ENCODE measurements around the gene SPAG7.

Gene SPAG7

DNA sequence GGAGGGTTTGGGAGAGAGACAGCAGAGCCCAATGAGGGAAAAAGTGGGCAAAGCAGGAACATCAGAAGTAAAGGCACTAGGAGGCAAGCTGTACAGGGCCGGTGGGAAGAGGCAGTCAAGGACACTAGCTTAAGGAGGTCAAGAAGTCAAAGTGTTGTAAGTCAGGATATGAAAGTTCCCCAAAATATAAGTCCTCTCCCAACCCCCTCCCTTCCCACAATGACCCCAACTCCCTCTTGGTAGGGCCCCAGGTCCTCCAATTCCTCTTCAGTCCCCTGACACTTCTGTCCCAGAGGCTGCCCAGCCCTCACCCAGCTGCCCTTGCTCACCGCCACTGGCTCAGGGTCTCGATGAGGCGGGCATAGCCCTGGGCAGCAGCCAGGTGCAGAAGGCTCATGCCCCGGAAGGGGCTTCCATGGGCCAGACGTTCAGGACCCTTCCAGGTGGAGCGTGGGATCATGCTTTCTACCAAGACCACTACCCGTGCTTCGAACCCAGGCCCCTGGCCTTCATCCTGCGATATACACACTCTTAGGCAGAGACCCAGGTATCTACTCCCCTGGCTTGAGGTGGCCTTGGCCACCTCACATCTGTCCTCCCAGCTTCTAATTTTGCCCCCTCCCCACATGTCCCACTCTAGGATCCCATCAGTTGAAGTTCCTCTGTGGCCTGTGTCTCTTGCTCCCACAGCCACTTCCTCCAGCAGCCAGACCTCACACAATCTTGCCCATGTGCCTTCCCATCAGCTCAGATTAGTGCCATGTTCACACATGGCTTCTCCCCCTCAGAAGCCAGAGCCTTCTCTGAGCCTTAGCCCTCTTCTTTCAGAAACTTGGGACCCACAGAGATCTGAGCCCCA lies 5.9 kb upstream of the SPAG7 start:
- no peak for DNase-seq

DNA sequence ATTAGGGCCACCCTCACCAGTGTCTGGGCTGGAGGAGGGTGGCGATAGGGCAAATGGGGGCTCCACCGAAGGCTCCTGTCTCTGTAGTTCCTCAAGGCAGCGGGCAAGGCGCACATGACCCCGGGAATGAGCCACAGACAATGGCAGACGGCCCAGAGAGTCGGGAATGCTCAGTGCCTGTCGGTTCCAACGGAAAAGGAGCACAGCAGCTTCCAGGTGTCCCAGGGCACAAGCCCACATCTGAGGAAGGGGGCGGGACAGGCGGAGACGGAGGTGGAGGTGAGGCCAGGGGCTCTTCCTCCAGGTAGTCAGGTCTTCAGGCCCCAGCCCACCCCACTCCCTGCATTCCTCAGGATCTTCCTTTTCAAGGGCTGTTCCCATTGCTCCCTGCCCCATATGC lies 5.1 kb upstream of the SPAG7 start:
- no peak for DNase-seq

DNA sequence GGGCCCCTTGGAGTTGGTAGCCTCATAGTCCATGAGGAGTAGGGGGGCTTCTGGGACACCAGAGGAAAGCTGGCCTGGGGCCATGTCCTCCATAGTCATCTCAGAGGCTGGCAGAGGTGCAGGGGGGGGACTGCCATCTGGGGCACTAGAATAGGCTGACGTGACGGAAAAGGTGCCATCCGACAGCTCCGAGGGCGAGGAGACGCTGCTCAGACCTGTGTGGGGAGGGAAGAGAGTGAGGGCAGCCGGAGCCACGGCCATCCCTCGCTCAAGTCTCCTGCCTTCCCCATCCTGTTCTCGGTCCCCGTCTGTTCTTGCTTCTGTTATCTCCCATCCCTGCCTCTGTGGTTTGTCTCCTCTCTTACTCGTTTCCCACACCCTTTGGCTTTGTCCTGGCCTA lies 4.7 kb upstream of the SPAG7 start:
- DNase-seq: no peak

DNA sequence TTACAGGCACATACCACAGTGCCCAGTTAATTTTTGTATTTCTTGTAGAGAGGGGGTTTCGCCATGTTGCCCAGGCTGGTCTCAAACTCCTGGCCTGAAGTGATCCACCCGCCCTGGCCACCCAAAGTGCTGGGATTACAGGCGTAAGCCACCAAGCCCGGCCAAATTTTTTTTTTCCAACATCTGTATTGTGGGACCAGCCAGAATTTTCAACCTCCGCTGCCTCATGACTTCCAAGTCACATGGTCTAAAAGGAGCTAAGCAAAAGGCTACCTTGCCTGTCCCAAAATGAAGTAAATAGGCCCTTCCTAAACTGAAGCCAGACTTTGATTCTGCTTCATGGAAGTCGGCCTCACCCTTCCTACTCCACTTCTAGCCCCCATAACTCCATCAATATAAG lies 4.2 kb upstream of the SPAG7 start:
- no peak for DNase-seq

DNA sequence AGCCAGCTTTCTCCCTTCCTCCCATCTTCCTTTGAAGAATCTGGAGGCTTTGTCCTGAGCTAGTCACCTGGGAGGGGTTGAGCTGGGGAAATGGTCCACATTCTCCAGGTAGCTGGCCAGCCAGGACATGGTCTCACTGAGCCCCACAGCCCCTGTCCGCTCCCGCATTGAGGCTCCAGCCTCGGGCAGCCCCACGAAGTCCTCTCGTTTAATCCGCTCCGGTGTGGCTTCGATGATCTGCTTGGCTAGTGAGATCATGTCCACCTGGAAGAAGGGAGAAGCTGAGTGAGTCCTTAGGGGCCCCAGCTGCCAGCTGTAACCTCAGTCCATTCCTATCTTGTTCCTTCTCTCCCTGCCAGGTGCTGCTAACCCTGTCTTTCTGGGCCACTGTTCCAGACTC lies 2.7 kb upstream of the SPAG7 start:
- no peak for DNase-seq

DNA sequence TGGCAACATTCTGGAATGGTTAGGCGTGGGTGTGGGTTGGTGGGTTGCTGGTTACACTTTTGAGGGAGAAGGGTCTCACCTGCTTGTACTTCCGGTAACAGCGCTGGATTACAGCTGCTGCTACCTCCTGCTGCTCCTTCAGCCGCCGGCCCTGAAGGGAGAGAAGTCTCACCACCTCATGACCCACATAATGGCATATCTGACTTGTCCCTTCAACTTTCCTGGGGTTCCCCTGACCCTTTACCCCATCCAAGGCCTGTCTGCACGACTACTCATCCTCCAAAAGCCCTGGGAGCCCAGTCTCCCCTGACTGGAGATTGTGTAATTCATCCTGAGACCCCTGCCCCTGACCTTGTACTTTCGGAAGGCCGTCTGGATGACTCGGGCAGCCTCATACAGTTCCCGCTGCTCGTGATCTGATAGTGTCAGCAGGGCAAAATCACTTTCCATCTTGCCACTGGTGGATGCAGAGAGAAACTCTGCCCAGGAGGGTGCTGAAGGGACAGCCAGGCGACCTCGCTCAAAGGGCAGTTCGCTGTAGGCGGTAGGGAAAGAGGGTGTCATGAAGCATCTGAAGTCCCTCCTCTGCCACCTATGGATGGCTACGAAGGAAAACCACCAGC lies 2.0 kb upstream of the SPAG7 start:
- DNase-seq: no peak

DNA sequence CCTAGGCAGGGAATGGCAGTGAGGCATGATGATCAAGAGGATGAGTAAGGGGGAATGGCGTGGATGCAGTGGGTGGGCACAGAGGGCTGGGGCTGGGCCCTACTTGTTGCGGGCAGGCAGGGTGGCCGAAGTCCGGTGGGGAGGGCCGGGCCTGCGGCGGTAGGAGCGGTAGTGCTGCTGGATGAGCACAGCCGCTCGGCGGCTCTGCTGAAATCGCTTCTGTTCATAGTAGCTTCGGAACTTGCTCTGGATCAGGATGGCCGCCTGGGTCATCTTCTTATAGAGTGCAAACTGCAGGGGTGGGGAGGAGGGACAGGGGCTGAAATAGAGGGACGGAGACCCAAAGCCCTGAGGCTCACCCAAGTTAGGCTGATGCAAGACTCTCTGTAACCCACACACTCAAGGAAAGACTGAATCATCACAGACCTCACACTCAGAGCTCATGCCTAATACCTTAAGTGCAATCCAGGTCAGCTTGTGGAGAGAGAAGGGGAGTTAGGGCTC lies 1.5 kb upstream of the SPAG7 start:
- DNase-seq: no peak

DNA sequence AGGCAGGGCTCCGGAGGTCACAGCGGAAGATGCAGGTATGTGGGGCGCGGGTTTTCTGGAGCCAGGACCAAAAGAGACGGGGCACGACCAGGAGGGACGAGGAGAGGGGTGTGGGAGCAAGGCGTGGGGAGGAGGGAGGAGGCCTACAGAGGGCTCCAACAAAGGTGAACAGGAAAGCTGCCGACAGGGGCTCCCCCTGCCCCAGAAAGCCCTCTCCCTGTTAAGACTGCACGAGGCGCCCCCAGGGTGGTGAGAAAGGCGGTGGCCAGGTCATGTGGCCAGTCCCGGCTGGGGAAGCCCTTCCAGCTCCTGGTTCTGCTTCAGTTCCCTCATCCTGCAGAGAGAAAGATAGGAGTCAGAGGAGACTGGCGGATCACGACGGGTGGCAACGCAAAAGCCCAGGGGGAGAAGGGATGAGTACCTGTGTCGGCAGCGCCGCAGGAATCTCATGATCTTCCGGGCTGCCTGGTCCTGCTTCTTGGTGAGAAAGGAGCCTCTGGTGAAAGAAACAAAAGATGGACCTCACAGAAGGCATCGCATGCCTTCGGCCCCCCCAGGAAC lies 949 bp upstream of the SPAG7 start:
- no peak for DNase-seq

DNA sequence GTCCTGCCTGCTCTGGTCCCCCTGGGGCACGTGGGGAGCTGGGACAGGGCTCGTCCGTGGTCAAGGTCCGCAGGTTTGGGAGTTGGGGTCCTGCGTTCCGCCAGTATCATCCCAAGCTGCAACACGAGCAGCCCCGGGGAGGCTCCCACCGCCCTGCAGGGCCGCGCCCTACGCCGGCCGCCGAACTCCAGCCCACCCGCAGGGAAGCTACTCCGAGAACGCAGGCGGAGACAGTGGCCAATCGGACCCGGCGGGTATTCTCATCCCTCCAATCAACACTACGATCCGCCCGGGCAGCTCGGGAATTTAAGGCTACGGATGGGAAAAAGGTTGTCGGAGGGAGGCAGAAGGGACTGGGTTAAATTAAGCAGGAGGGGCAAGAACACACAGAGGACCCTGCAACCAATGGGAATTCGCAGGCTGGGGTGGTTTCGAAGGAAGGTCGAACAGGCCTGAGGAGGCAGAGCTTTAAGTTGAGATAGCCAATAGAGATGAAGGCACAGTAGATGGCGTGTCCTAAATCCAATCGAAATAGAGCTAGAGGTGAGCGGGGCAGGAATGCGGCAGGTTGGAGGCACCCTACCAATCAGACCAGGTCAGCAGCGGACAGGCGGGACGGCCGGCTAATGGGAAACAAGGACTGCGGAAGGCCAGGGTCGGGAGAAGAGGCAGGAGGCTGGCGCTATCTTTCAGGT lies 626 bp downstream of the SPAG7 start:
- DNase-seq: peak; percentile 99

DNA sequence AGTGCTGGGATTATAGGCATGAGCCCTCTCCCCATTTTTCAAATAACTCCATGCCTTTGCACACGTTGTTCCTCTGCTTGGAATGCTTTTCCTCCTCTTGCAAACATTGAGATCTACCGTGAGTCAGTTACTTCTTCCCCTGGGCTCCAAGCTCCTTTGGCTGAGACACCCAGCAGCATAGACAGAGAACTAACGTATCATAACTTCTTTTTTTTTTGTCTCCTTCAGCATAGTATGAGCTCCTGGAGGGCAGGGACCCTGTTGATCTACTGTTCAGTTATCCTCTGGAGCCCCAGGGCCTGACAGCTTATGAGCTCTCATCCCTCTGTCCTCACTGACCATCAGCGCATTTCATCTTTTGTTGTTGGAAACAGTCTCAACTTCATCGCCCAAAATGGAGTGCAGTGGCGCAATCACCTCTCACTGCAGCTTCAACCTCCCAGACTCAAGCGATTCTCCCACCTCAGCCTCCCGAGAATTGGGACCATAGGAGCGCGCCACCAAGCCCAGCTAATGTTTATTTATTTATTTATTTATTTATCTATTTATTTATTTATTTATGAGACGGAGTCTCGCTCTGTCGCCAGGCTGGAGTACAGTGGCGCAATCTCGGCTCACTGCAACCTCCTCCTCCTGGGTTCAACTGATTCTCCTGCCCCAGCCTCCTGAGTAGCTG lies 2.2 kb downstream of the SPAG7 start:
- DNase-seq: no peak

DNA sequence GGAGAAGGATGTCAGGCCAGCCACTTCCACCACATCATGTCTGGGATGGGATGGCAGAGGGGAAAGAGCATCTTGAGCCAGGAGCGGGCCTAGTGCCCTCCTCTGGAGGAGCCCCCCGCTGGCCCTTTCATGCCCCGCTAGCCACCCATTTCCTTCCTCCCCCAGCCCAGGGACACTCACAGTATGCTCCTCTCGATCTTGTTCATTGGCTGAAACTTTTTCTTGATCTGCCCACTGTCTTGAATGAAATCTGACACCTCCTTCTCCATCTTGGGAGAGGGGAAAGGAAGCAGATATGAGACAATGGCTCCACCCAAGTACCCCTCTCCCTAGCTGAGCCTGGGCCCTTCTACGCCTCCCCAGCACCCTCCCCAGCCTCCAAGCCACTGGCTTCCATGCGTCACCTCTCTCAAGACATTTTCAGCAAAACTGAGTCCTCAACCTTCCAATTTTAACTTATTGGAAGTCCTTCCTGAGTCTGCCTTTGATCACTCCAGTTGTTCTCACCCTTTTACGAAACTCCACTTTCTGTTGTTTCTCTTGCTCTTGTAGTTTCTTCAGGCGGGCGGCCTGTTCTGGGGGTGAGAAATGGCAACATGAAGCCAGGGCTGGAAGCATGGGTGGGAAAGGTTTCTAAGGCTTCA lies 7.2 kb downstream of the SPAG7 start:
- DNase-seq: no peak

DNA sequence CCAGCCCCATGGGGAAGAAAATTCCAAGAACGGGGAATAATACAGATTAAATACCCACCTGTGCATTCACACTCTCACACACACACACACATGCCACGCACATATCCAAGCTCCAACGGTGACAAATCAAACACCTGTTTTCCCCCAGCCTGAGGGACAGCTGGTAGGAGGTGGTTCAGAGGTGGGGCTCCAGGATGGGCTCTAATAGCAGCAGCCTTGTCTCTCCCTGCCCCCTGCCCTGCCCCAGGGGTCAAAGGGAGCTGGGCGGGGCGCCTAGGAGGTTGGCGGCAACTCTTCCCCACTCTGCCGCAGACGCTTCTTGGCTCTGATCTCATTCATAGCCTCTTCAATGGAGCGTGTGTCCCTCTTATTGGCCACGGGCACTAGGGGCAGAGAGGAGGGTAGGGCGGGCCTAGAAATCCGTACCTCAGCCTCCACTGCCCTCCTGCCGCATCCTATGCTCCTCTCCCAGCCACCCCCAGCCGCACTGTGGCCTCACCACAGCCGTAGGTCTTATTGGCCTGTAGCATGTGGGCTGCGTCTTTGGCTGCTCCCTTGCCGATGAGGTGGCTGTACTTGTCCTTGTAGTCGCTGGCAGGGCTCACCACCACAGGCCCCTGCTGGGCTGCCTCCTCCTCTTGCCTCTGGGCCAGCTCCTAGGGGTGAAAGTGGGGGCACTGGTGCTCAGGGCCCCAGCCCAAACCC lies 8.2 kb downstream of the SPAG7 start:
- DNase-seq: no peak

DNA sequence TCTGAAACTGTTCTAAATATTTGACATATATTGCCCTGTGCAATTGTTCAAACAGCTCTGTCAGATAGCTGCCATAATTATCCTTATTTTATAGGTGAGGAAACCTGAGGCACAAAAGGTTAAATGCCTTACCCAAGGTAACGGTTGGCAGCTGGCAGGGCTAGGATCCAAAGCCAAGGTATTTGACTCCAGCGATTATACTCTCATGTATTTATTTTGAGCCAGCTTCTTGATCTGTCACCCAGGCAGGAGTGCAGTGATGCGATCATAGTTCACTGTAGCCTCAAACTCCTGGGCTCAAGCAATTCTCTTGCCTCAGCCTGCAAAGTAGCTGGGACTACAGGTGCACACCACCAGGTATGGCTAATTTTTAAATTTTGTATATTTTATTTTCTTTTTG lies 9.5 kb downstream of the SPAG7 start:
- no peak for DNase-seq

DNA sequence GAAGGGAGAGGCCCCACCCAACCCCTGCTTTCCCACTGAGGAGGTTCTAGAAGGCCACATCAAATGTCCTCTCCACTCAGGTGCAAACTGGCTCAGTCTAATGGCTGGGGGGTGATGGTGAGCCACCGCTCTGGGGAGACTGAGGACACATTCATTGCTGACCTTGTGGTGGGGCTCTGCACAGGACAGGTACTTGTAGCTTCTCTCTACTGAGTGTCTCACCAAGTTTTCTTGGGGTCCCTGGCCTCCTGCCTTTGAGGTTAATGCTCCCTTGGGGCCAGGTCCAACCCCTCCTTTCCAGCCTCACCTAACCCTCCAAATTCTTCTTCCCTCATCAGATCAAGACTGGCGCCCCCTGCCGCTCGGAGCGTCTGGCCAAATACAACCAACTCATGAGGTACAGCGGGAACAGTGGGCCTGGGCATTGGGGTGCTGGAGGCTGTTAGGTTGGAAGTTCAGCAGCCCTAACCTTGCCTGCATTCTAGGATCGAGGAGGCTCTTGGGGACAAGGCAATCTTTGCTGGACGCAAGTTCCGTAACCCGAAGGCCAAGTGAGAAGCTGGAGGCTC lies 11.0 kb downstream of the SPAG7 start:
- DNase-seq: no peak

DNA sequence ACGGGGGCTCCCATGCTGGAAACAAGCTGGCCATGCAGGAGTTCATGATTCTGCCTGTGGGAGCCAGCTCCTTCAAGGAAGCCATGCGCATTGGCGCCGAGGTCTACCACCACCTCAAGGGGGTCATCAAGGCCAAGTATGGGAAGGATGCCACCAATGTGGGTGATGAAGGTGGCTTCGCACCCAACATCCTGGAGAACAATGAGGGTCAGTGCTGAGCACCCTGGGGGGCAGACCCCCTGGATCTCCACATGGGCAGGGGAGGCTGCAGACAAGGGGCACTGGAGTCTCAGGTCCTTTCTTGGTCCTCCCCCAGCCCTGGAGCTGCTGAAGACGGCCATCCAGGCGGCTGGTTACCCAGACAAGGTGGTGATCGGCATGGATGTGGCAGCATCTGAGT lies 12.5 kb downstream of the SPAG7 start:
- no peak for DNase-seq

DNA sequence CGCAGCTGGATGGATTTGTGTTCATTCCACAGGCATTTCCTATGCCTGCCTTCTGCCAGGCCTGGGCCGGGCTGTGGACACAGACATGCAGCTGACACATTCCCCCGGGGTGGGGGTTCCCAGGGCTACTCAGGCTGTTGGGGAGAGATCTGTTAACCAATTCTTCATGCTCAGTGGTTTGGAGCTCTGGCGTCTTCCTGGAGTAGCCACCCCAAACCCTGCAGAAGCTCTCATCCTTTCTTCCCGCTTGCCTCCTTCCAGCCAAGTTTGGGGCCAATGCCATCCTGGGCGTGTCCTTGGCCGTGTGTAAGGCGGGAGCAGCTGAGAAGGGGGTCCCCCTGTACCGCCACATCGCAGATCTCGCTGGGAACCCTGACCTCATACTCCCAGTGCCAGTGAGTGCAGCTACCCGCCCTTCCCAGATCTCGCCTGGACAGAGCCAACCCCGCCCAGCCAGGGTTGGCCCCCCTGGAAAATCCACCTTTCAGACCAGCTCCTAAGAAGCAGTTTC lies 14.1 kb downstream of the SPAG7 start:
- no peak for DNase-seq

DNA sequence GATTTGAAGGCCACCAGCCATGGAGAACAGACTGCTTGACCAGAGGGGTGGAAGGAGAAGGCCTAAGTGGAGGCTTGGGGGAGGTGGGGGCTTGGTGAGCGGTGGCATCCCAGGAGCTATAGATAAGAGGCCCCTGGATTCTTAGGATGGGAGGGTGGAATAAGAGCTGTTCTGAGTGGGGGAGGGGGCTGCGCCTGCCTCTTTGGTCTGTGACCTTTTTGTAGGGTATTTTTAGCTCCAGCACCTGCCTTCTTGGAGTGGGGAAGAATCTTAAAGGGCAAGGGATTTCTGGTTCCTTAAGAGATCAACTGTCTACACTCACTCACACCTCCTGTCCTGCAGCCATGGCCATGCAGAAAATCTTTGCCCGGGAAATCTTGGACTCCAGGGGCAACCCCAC lies 16.1 kb downstream of the SPAG7 start:
- no peak for DNase-seq

DNA sequence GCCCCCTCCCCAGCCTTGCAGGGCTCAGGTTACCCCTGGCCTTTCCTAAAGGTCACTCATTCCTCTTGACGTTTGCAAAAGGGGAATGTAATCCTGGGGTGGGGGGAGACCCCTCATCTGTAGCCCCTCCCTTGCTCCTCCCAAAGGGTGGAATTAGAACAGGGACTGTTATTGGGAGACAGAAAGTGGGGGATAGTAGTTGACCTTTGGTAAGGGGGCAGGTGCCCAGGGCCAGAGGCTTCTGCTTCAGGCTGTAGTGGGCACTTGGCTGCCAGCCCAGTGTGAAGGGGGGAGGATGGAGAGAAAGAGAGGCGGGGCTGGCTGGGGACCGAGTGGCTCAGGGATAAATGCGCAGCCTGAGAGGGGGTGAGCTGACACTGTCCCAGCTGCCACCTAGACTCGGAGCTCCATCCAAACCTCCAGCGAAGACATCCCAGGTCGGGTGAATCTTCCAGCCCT lies 16.8 kb downstream of the SPAG7 start, which contains the start of gene ENO3:
ENO3 (plus strand) TSS at position 374 of the 459 bp plus-strand sequence. CDS start 711 bp downstream, outside the sequence.
- peak; percentile 45 for DNase-seq

DNA sequence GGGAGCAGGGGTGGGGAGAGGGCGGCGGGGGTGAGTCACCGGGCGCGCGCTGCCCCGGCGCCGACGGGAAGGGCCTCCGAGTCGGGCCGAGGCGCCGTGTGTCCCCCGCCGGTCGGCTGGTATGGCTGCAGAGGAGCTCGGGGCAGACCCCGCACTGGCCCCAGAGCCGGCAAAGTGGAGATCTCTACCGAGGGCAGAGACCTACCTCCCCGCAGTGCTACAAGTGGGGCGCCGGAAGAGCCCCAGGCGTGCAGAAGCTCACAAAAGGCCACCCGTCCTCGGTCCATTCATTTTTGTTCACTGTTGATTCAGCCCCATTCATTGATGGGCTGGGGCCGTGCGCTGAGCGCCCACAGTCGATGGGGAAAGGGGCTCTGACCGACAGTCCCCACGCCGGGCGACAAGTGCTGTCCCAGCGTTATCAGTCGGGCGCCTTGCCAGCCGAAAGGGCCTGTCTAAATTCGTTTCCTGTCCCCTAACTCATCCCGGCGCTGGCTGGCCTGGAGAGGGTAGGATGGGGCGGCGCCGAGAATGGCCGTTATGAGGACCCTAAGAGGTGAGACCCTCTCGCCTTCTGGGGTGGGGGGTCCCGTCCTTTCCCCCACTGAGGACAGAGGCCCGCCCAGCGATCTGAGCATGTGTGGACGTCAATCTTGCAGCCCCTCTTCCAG lies 17.4 kb downstream of the SPAG7 start:
- no peak for DNase-seq

Measured in NCI-H1694 (cell line).